PC-3 (cell line): Measurements from ENCODE around the gene RNLS. TPM values are rescaled to one million over a fixed set of nuclear protein-coding genes. Genes with fewer than 3 reads are reported as not detected.

ENCODE experiments used
- ATAC-seq: fragments of 200-7000 bp; cut with Tn5 transposase; 2 replicates; pipeline ENCODE4 v1.9.1; 2020; ENCODE audit warnings: mild to moderate bottlenecking, moderate library complexity
- BruUV-seq: library from RNA; stranded (reverse); fragments of 400-500 nt; replicated peaks from 2 replicates; lab custom pipeline; 2021; lab: Mats Ljungman, UMichigan
- CTCF ChIA-PET: fragments of 300-600 bp; sonication (Branson Sonifier 250); formaldehyde crosslinking; loops from one replicate; lab custom pipeline; 2022; ENCODE audit warnings: antibody characterized with exemption; lab: Charles Lee
- POLR2A ChIA-PET: fragments of 300-600 bp; sonication (Branson Sonifier 250); formaldehyde crosslinking; loops from one replicate; lab custom pipeline; 2022; ENCODE audit warnings: antibody characterized with exemption; ENCODE audit not compliant: unreplicated experiment; lab: Charles Lee
- DNase-seq: peaks from one replicate; pipeline ENCODE4 v3.0.0-alpha.2; 2015
- H2AFZ ChIP-seq: fragments of 300-600 bp; sonication (generic); 2 replicates; pipeline ENCODE4 v1.6.0; 2016; ENCODE audit warnings: antibody characterized with exemption, low read length
- H3F3A ChIP-seq: fragments of 300-600 bp; sonication (generic); one replicate; pipeline ENCODE4 v1.6.0; 2017; ENCODE audit warnings: antibody characterized with exemption, low read length, control low read depth, mild to moderate bottlenecking; ENCODE audit not compliant: unreplicated experiment
- H3K27ac ChIP-seq: fragments of 300-600 bp; sonication (generic); 2 replicates; pipeline ENCODE4 v1.5.1; 2016; ENCODE audit warnings: mild to moderate bottlenecking, low read length
- H3K27me3 ChIP-seq: fragments of 300-600 bp; sonication (generic); 2 replicates; pipeline ENCODE4 v1.6.1; 2016; ENCODE audit warnings: low read length, mixed read lengths
- H3K36me3 ChIP-seq: fragments of 300-600 bp; sonication (generic); 2 replicates; pipeline ENCODE4 v1.6.1; 2016; ENCODE audit warnings: low read depth, mixed run types, low read length, mixed read lengths
- H3K4me1 ChIP-seq: fragments of 300-600 bp; sonication (generic); 2 replicates; pipeline ENCODE4 v1.5.1; 2016; ENCODE audit warnings: low read length; ENCODE audit not compliant: insufficient read depth
- H3K4me2 ChIP-seq: fragments of 300-600 bp; sonication (generic); 2 replicates; pipeline ENCODE4 v1.6.0; 2016; ENCODE audit warnings: low read length
- H3K4me3 ChIP-seq: fragments of 300-600 bp; sonication (generic); 2 replicates; pipeline ENCODE4 v1.5.1; 2016; ENCODE audit warnings: mild to moderate bottlenecking, low read length, mixed read lengths
- H3K79me2 ChIP-seq: fragments of 300-600 bp; sonication (generic); 2 replicates; pipeline ENCODE4 v1.6.1; 2017; ENCODE audit warnings: low read length, mixed read lengths
- H3K9ac ChIP-seq: fragments of 300-600 bp; sonication (generic); 2 replicates; pipeline ENCODE4 v1.6.0; 2016; ENCODE audit warnings: mild to moderate bottlenecking, low read length
- H3K9me2 ChIP-seq: fragments of 300-600 bp; sonication (generic); replicated peaks from 2 replicates; pipeline ENCODE4 v1.6.1; 2016; ENCODE audit warnings: mixed run types, low read length, mixed read lengths
- H3K9me3 ChIP-seq: fragments of 300-600 bp; sonication (generic); 2 replicates; pipeline ENCODE4 v1.6.1; 2016; ENCODE audit warnings: low read length, mixed read lengths
- H4K20me1 ChIP-seq: fragments of 300-600 bp; sonication (generic); 2 replicates; pipeline ENCODE4 v1.6.1; 2016; ENCODE audit warnings: low read length, mixed read lengths
- EZH2 ChIP-seq: fragments of 300-600 bp; sonication (generic); IDR thresholded peaks from one replicate; pipeline ENCODE4 v1.6.1; 2017; ENCODE audit warnings: antibody characterized with exemption, mild to moderate bottlenecking, low read length; ENCODE audit not compliant: unreplicated experiment
- EZH2phosphoT487 ChIP-seq: fragments of 300-600 bp; sonication (generic); IDR thresholded peaks from 2 replicates; pipeline ENCODE4 v1.6.1; 2018; ENCODE audit warnings: mild to moderate bottlenecking, antibody characterized with exemption, low read length, borderline replicate concordance
- intact Hi-C: fragments of 100-400 bp; cut with micrococcal nuclease; formaldehyde crosslinking; loops from 2 replicates; pipeline ENCODE4 v1.9.0; 2023
- total RNA-seq: library from RNA; depleted of rRNA; stranded (reverse); fragments of >200 nt; gene quantifications from 2 replicates; pipeline ENCODE4 v1.2.3, GENCODE V29; 2014
- TF ChIP-seq, protein P1 (sequence below): fragments of 300-600 bp; sonication (generic); conservative IDR thresholded peaks from 2 replicates; pipeline ENCODE4 v1.5.1; 2017; ENCODE audit warnings: antibody characterized with exemption, low read depth, mild to moderate bottlenecking, low read length

Gene RNLS
- total RNA-seq, 1 experiment from 2014 or later, result not detected

DNA sequence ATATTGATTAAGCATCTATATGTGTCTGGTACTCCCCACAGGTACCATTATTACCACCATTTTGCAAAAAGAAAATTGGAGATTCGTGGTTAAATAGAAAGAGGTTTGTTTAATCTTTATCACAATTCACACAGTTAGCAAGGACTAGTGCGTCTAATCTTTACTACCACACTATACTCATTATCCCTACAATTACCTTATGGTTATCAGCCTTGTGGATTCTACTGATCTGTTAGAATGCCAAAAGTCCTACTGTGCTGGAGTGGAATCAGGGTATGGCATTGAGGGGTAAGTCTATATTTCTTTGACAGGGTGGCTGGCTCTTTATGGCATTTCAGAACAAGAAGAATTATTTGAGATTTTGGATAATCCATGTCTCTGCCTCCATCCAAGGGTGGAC is 156.1 kb downstream of the RNLS start:
- TF ChIP-seq EZH2phosphoT487 (no peak), EZH2 (no peak)
- TF ChIP-seq, protein P1, sequence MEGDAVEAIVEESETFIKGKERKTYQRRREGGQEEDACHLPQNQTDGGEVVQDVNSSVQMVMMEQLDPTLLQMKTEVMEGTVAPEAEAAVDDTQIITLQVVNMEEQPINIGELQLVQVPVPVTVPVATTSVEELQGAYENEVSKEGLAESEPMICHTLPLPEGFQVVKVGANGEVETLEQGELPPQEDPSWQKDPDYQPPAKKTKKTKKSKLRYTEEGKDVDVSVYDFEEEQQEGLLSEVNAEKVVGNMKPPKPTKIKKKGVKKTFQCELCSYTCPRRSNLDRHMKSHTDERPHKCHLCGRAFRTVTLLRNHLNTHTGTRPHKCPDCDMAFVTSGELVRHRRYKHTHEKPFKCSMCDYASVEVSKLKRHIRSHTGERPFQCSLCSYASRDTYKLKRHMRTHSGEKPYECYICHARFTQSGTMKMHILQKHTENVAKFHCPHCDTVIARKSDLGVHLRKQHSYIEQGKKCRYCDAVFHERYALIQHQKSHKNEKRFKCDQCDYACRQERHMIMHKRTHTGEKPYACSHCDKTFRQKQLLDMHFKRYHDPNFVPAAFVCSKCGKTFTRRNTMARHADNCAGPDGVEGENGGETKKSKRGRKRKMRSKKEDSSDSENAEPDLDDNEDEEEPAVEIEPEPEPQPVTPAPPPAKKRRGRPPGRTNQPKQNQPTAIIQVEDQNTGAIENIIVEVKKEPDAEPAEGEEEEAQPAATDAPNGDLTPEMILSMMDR, result no peak
- H2AFZ ChIP-seq, result no peak overlapping the region
- POLR2A ChIA-PET, result no interaction called here
- H3K4me2 ChIP-seq, result no peak overlapping the region
- H3K9ac ChIP-seq, result no peak overlapping the region
- no peaks in the 10 kb centered on the region for H3F3A ChIP-seq
- H4K20me1 ChIP-seq, result no peaks in the 10 kb centered on the region
- no peaks in the 10 kb centered on the region for H3K27me3 ChIP-seq
- ATAC-seq, result no peak
- CTCF ChIA-PET, result no interaction called here
- no peak overlapping the region for H3K4me3 ChIP-seq
- no peaks in the 10 kb centered on the region for H3K4me1 ChIP-seq
- H3K36me3 ChIP-seq, result no peaks in the 10 kb centered on the region
- H3K27ac ChIP-seq, result no peak overlapping the region
- intact Hi-C loops, result no loop called here
- no TSS peak for BruUV-seq
- no peak for DNase-seq
- no peaks in the 10 kb centered on the region for H3K9me3 ChIP-seq
- H3K79me2 ChIP-seq, result no peaks in the 10 kb centered on the region
- H3K9me2 ChIP-seq, result no peaks in the 10 kb centered on the region

DNA sequence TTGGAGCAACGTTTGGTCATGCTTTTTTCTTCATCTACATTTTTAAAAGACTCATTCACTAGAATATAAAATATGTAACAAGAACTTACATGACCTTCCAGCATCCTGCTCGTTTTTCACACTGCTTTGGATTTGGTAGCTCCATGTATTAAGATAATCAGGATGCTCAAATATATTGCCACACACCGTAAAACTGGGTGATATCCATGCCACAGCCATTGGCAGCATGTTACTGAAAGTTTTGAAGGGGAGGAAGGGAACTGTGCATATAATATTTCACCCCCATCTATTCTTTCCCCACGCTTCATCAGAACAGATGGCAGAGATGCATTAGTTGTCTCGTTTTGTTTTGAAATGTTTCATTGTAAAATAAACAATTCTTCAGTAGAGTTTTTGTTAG is 158.2 kb downstream of the RNLS start:
- ATAC-seq (no peak), DNase-seq (no peak)
- intact Hi-C loops, result no loop called here
- Histone ChIP-seq H3K4me2 (no peak overlapping the region), H3K9me3 (no peaks in the 10 kb centered on the region), H3K4me3 (no peak overlapping the region), H3K79me2 (no peaks in the 10 kb centered on the region), H4K20me1 (no peaks in the 10 kb centered on the region), H3K27ac (no peak overlapping the region), H3K9me2 (no peaks in the 10 kb centered on the region), H3K9ac (no peak overlapping the region), H3K4me1 (no peaks in the 10 kb centered on the region), H3K36me3 (no peaks in the 10 kb centered on the region), H2AFZ (no peak overlapping the region), H3F3A (no peaks in the 10 kb centered on the region), H3K27me3 (no peaks in the 10 kb centered on the region)
- CTCF ChIA-PET, result no interaction called here
- POLR2A ChIA-PET, result no interaction called here
- no TSS peak for BruUV-seq
- no peak for TF ChIP-seq EZH2phosphoT487
- TF ChIP-seq, protein P1, result no peak
- no peak for TF ChIP-seq EZH2

DNA sequence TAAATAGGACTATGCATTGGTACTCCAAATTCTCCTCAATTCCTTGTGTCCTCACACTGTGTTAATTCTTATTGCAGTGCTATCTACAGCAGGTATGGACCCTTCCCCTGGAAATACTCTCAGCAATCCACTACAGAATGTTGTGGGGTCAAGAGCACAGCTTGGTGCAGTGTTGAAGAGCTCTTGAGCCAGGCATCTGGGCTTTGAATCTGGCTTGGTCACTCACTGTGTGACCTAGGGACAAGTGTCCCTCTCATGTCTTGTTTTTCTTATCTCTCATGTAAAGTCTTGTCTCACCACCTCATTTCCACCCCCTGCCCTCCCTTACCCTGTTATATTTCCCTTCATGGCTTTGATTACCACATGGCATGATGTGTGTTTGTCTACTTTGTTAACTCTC is 159.4 kb downstream of the RNLS start:
- no TSS peak for BruUV-seq
- Histone ChIP-seq H3K36me3 (no peaks in the 10 kb centered on the region), H3K4me3 (no peak overlapping the region), H3F3A (no peaks in the 10 kb centered on the region), H4K20me1 (no peaks in the 10 kb centered on the region), H3K9ac (no peak overlapping the region), H3K27me3 (no peaks in the 10 kb centered on the region), H2AFZ (no peak overlapping the region), H3K9me2 (no peaks in the 10 kb centered on the region), H3K9me3 (no peaks in the 10 kb centered on the region), H3K27ac (no peak overlapping the region), H3K4me1 (no peaks in the 10 kb centered on the region), H3K4me2 (no peak overlapping the region), H3K79me2 (no peaks in the 10 kb centered on the region)
- no peak for ATAC-seq
- DNase-seq, result no peak
- ChIA-PET POLR2A (no interaction called here), CTCF (no interaction called here)
- intact Hi-C loops, result no loop called here
- TF ChIP-seq EZH2, result no peak
- TF ChIP-seq EZH2phosphoT487, result no peak
- TF ChIP-seq, protein P1, result no peak
